Loucy (cell line): ENCODE results near the gene PPIL6.

Experiments
- H2AFZ ChIP-seq: fragments of 200-600 bp; sonication (generic); 2 replicates; pipeline ENCODE4 v1.6.0; 2016; ENCODE audit warnings: antibody characterized with exemption, mild to moderate bottlenecking, low read length, moderate library complexity
- H3F3A ChIP-seq: fragments of 200-600 bp; 2 replicates; pipeline ENCODE4 v1.6.0; 2016; ENCODE audit warnings: antibody characterized with exemption, low read depth, mild to moderate bottlenecking
- H3K27me3 ChIP-seq: fragments of 200-600 bp; sonication (generic); 2 replicates; pipeline ENCODE4 v1.6.1; 2014; ENCODE audit warnings: low read length, mild to moderate bottlenecking; ENCODE audit not compliant: insufficient read depth, poor library complexity, severe bottlenecking
- H3K36me3 ChIP-seq: fragments of 200-600 bp; sonication (generic); 2 replicates; pipeline ENCODE4 v1.6.1; 2016; ENCODE audit warnings: low read length; ENCODE audit not compliant: insufficient read depth
- H3K4me1 ChIP-seq: fragments of 200-600 bp; sonication (generic); 2 replicates; pipeline ENCODE4 v1.5.1; 2014; ENCODE audit warnings: low read length, mild to moderate bottlenecking; ENCODE audit not compliant: insufficient read depth, poor library complexity, severe bottlenecking
- H3K4me2 ChIP-seq: fragments of 200-600 bp; sonication (generic); 2 replicates; pipeline ENCODE4 v1.6.0; 2014; ENCODE audit warnings: antibody characterized with exemption, low read length, low read depth, mild to moderate bottlenecking; ENCODE audit not compliant: poor library complexity, severe bottlenecking
- H3K4me3 ChIP-seq: fragments of 200-600 bp; sonication (generic); 2 replicates; pipeline ENCODE4 v1.5.1; 2014; ENCODE audit warnings: low read length, mild to moderate bottlenecking, mixed read lengths; ENCODE audit not compliant: poor library complexity, severe bottlenecking
- H3K79me2 ChIP-seq: fragments of 200-600 bp; sonication (generic); 2 replicates; pipeline ENCODE4 v1.6.1; 2014; ENCODE audit warnings: low read length; ENCODE audit not compliant: insufficient read depth
- H3K9ac ChIP-seq: fragments of 200-600 bp; sonication (generic); 2 replicates; pipeline ENCODE4 v1.6.0; 2014; ENCODE audit warnings: mild to moderate bottlenecking, low read depth, low read length, moderate library complexity; ENCODE audit not compliant: poor library complexity, severe bottlenecking
- H3K9me2 ChIP-seq: fragments of 200-600 bp; sonication (generic); replicated peaks from 2 replicates; pipeline ENCODE4 v1.6.1; 2016; ENCODE audit warnings: low read depth, low read length, mixed read lengths
- H3K9me3 ChIP-seq: fragments of 200-600 bp; sonication (generic); 2 replicates; pipeline ENCODE4 v1.6.1; 2014; ENCODE audit warnings: mild to moderate bottlenecking, antibody characterized with exemption, low read length, low read depth; ENCODE audit not compliant: insufficient read depth
- H4K20me1 ChIP-seq: fragments of 200-600 bp; sonication (generic); 2 replicates; pipeline ENCODE4 v1.6.0; 2014; ENCODE audit warnings: antibody characterized with exemption, low read length, mild to moderate bottlenecking; ENCODE audit not compliant: insufficient read depth, poor library complexity, severe bottlenecking
- CTCF ChIP-seq: fragments of 200-600 bp; sonication (generic); conservative IDR thresholded peaks from 2 replicates; pipeline ENCODE4 v1.5.1; 2014; ENCODE audit warnings: mild to moderate bottlenecking, antibody characterized with exemption, low read length
- EZH2phosphoT487 ChIP-seq: fragments of 200-600 bp; IDR thresholded peaks from 2 replicates; pipeline ENCODE4 v1.6.1; 2018; ENCODE audit warnings: antibody characterized with exemption, mild to moderate bottlenecking, moderate library complexity, borderline replicate concordance

Gene PPIL6

GRCh38 chr6:109441069-109441816 is 815 bp upstream of the PPIL6 start:
- Histone ChIP-seq H3K36me3 (peaks cover 24% of the 10 kb centered on the region; the same call in 1 of the 2 replicates), H3K9me2 (no peaks in the 10 kb centered on the region), H2AFZ (peak overlapping the region; percentile 97), H3K4me3 (peak overlapping the region; percentile 98), H3F3A (no peaks in the 10 kb centered on the region), H3K4me1 (peaks cover 29% of the 10 kb centered on the region), H3K79me2 (peaks cover 18% of the 10 kb centered on the region), H3K9ac (peak overlapping the region; percentile 95), H3K27me3 (no peaks in the 10 kb centered on the region), H4K20me1 (peaks cover 3% of the 10 kb centered on the region), H3K4me2 (peak overlapping the region; percentile 97), H3K9me3 (no peaks in the 10 kb centered on the region)
- TF ChIP-seq CTCF = peak; percentile 35
- no peak for TF ChIP-seq EZH2phosphoT487

GRCh38 chr6:109436041-109436440 is 4.4 kb downstream of the PPIL6 start:
- H3K4me1 ChIP-seq = peaks cover 6% of the 10 kb centered on the region
- no peaks in the 10 kb centered on the region for H3K79me2 ChIP-seq
- no peak overlapping the region for H3K4me3 ChIP-seq
- no peaks in the 10 kb centered on the region for H3K9me2 ChIP-seq
- no peak overlapping the region for H3K9ac ChIP-seq
- H4K20me1 ChIP-seq = no peaks in the 10 kb centered on the region
- no peaks in the 10 kb centered on the region for H3K27me3 ChIP-seq
- H3K9me3 ChIP-seq = no peaks in the 10 kb centered on the region
- TF ChIP-seq EZH2phosphoT487 (no peak), CTCF (no peak)
- H3K4me2 ChIP-seq = no peak overlapping the region
- no peaks in the 10 kb centered on the region for H3K36me3 ChIP-seq
- no peaks in the 10 kb centered on the region for H3F3A ChIP-seq
- H2AFZ ChIP-seq = no peak overlapping the region

GRCh38 chr6:109434456-109434855 is 6.0 kb downstream of the PPIL6 start:
- Histone ChIP-seq H3K4me3 (no peak overlapping the region), H4K20me1 (no peaks in the 10 kb centered on the region), H3K4me2 (no peak overlapping the region), H3F3A (no peaks in the 10 kb centered on the region), H3K4me1 (no peaks in the 10 kb centered on the region), H3K27me3 (no peaks in the 10 kb centered on the region), H2AFZ (no peak overlapping the region), H3K9ac (no peak overlapping the region), H3K36me3 (no peaks in the 10 kb centered on the region), H3K9me2 (no peaks in the 10 kb centered on the region), H3K9me3 (no peaks in the 10 kb centered on the region), H3K79me2 (no peaks in the 10 kb centered on the region)
- TF ChIP-seq EZH2phosphoT487 = no peak
- no peak for TF ChIP-seq CTCF
